GM12878 (cell line): ENCODE data around the gene PHLDB3. TPM values are rescaled to one million over a fixed set of nuclear protein-coding genes. Genes with fewer than 3 reads are reported as not detected.

Experiments
- ATAC-seq: fragments of 200-7000 bp; cut with Tn5 transposase; 3 replicates; pipeline ENCODE4 v1.9.1; 2020; ENCODE audit warnings: mild to moderate bottlenecking, moderate library complexity
- BruUV-seq: library from RNA; stranded (reverse); fragments of 400-500 nt; replicated peaks from 2 replicates; lab custom pipeline; 2021; lab: Mats Ljungman, UMichigan
- CTCF ChIA-PET: fragments of 300-600 bp; sonication (Branson Sonifier 250); formaldehyde crosslinking; extraction: SDS; loops from one replicate; lab custom pipeline; 2021; ENCODE audit warnings: inconsistent platforms; lab: Yijun Ruan, JAX
- POLR2A ChIA-PET: fragments of 350-600 bp; formaldehyde crosslinking; extraction: SDS; loops from one replicate; lab custom pipeline; 2021; ENCODE audit warnings: inconsistent platforms; lab: Charles Lee
- RAD21 ChIA-PET: fragments of 300-600 bp; sonication (Branson Sonifier 250); formaldehyde crosslinking; loops from one replicate; lab custom pipeline; 2023; ENCODE audit warnings: antibody characterized with exemption; ENCODE audit not compliant: unreplicated experiment; lab: Charles Lee
- SMC1A ChIA-PET: fragments of 300-600 bp; sonication (Branson Sonifier 250); formaldehyde crosslinking; loops from one replicate; lab custom pipeline; 2023; ENCODE audit not compliant: unreplicated experiment, uncharacterized antibody; lab: Charles Lee
- DNase-seq: peaks from one replicate; pipeline ENCODE4 v3.0.0-alpha.2; 2011; ENCODE audit warnings: low read depth, low spot score
- FAIRE-seq: peaks from 3 replicates; lab custom pipeline; 2011; peaks lifted over from hg19 to GRCh38; lab: Jason Lieb, UNC
- H2AFZ ChIP-seq: 2 replicates; pipeline ENCODE4 v1.6.0; 2011; ENCODE audit warnings: low read depth, low read length, control low read depth; ENCODE audit not compliant: control insufficient read depth
- H3K27ac ChIP-seq: 2 replicates; pipeline ENCODE4 v1.5.1; 2011; ENCODE audit warnings: control low read depth; ENCODE audit not compliant: control insufficient read depth, insufficient read depth
- H3K27me3 ChIP-seq, 2 experiments: replicated peaks in 1 of 2; 2 replicates each; pipeline versions ENCODE4 v1.6.0 to v1.6.1; 2011; ENCODE audit warnings: low read length in 1 of 2; ENCODE audit not compliant: control insufficient read depth in 2 of 2, insufficient read depth in 2 of 2
- H3K36me3 ChIP-seq, 2 experiments: 2 replicates each; pipeline ENCODE4 v1.5.1; 2011; ENCODE audit warnings: low read length in 1 of 2; ENCODE audit not compliant: control insufficient read depth in 2 of 2, insufficient read depth in 2 of 2
- H3K4me1 ChIP-seq: 2 replicates; pipeline ENCODE4 v1.6.1; 2011; ENCODE audit warnings: mild to moderate bottlenecking, low read length, moderate library complexity, mixed read lengths; ENCODE audit not compliant: control insufficient read depth, insufficient read depth
- H3K4me2 ChIP-seq: 2 replicates; pipeline ENCODE4 v1.6.0; 2011; ENCODE audit warnings: control low read depth; ENCODE audit not compliant: control insufficient read depth, insufficient read depth
- H3K4me3 ChIP-seq: fragments of 200-600 bp; sonication (generic); 2 replicates; pipeline ENCODE4 v1.5.1; 2016
- H3K79me2 ChIP-seq: 2 replicates; pipeline ENCODE4 v1.6.0; 2011; ENCODE audit warnings: low read length; ENCODE audit not compliant: control insufficient read depth, insufficient read depth
- H3K9ac ChIP-seq: 2 replicates; pipeline ENCODE4 v1.8.0; 2011; ENCODE audit warnings: low read length, control low read depth, mixed read lengths; ENCODE audit not compliant: control insufficient read depth, insufficient read depth
- H3K9me3 ChIP-seq: replicated peaks from 3 replicates; pipeline ENCODE4 v1.5.1; 2011; ENCODE audit warnings: mild to moderate bottlenecking, low read length; ENCODE audit not compliant: control insufficient read depth, insufficient read depth
- H4K20me1 ChIP-seq: 2 replicates; pipeline ENCODE4 v1.6.0; 2011; ENCODE audit not compliant: control insufficient read depth, insufficient read depth
- BMI1 ChIP-seq: fragments of 450-650 bp; IDR thresholded peaks from 2 replicates; pipeline ENCODE4 v1.6.1; 2016; ENCODE audit warnings: mild to moderate bottlenecking, moderate library complexity, borderline replicate concordance
- IKZF2 ChIP-seq, 2 experiments: fragments of 450-650 bp; IDR thresholded peaks; 2 replicates each; pipeline ENCODE4 v1.6.1; 2017; ENCODE audit warnings: mild to moderate bottlenecking in 2 of 2, moderate library complexity in 2 of 2
- WGBS: methylation state at CpG from one replicate; pipeline ENCODE4 v1.1.6; 2016; ENCODE audit warnings: low lambda C conversion rate; ENCODE audit not compliant: insufficient replicate concordance, insufficient coverage; ENCODE audit errors: missing lambda C conversion rate; 5-methylcytosine and 5-hydroxymethylcytosine counted together
- in situ Hi-C: fragments of 300-500 bp; cut with MboI; formaldehyde crosslinking; loops from 9 replicates; pipeline ENCODE4 v1.14.3; 2018; ENCODE audit warnings: mixed read lengths
- intact Hi-C: fragments of 100-400 bp; cut with micrococcal nuclease; formaldehyde crosslinking; loops from one replicate; pipeline ENCODE4 v1.14.2; 2022; ENCODE audit not compliant: unreplicated experiment
- polyA plus RNA-seq, 11 experiments: library from polyadenylated mRNA; depleted of rRNA in 4 of 11; unstranded in 6 of 11; stranded (reverse) in 5 of 11; fragments of >200 nt; fragmentation: Nextera tagmentation in 4 of 11; fragmentation: Illumina TruSeq in 1 of 11; extraction: Ambion mirVana in 4 of 11; extraction: Trizol in 1 of 11; gene quantifications; 1 replicate in 1 of 11; 2 replicates in 10 of 11; pipeline versions ENCODE4 v1.2.1 to v1.2.3, GENCODE V29; 2011 to 2016; ENCODE audit warnings: inconsistent platforms in 2 of 11, missing spikeins in 2 of 11, low read depth in 1 of 11
- total RNA-seq, 4 experiments: library from RNA; depleted of rRNA in 3 of 4; stranded (reverse); fragments of >200 nt in 3 of 4; fragmentation: Illumina TruSeq in 1 of 4; extraction: Trizol in 1 of 4; gene quantifications; 2 replicates each; pipeline versions ENCODE4 v1.2.1 to v1.2.3, GENCODE V29; 2013 to 2021

The PHLDB3 gene
- total and polyA plus RNA-seq, 10 of the 15 experiments (the other 5 are each of a cell fraction or from before 2014, with no cell fraction given) = 0.13 to 13.0 (median 5.5) TPM

- TF ChIP-seq BMI1 (no peak), IKZF2 (IDR thresholded peaks at IDR 0.05) (0 out of 4 replicates have a peak, but pooled peaks of 1 of the 2 experiments have one; percentile 11)
- ChIA-PET POLR2A (interaction anchor here (0.8 to 1.7 kb wide), 3 partner anchors 19 to 69 kb away, joined by 3 to 14 read pairs (median 3); partner anchors contain the start of gene ZNF575), RAD21 (interaction anchor here (1.0 to 1.8 kb wide), 10 partner anchors 9 to 204 kb away, joined by 3 to 7 read pairs (median 4); partner anchors contain the start of genes IRGQ, ZNF575 and ZNF576), CTCF (interaction anchor here (0.6 to 3.9 kb wide), 6 partner anchors 9 to 55 kb away, joined by 3 to 31 read pairs (median 6); no protein-coding TSS in a partner anchor), SMC1A (interaction anchor here (1.1 to 2.4 kb wide), 3 partner anchors 9 to 19 kb away, joined by 3 to 10 read pairs (median 3); no protein-coding TSS in a partner anchor)
- no TSS peak for BruUV-seq
- no peak overlapping the region for H3K27ac ChIP-seq
- in situ Hi-C loops (no loop called here), intact Hi-C loops (loop anchor here (5.0 kb wide), 1 partner anchor 38 kb away; the partner anchor contains the start of gene PHLDB3)
- peak; percentile 66 for ATAC-seq
- no peaks in the 10 kb centered on the region for H3K79me2 ChIP-seq
- peak overlapping the region; percentile 95 for H3K4me2 ChIP-seq
- FAIRE-seq = no peak
- no peak for DNase-seq
- peaks cover 8% of the 10 kb centered on the region; the same call in 1 of the 2 replicates for H3K4me1 ChIP-seq
- no peaks in the 10 kb centered on the region for H4K20me1 ChIP-seq
- H2AFZ ChIP-seq = peak overlapping the region; percentile 98
- 15% methylated on average over 33 of the region's 33 CpGs for WGBS
- H3K9me3 ChIP-seq = no peaks in the 10 kb centered on the region
- no peaks in the 10 kb centered on the region for H3K36me3 ChIP-seq
- peak overlapping the region; percentile 77 for H3K4me3 ChIP-seq
- no peaks in the 10 kb centered on the region for H3K27me3 ChIP-seq
- no peak overlapping the region; the same call in 1 of the 2 replicates for H3K9ac ChIP-seq
Measured at GRCh38 chr19:43464134-43464775, 40.3 kb downstream of the PHLDB3 start.
